Fibroblast of mammary gland (primary cell): ENCODE measurements around the gene ALG14.

Experiments
- DNase-seq: peaks from one replicate; pipeline ENCODE4 v3.0.0-alpha.2; 2010; ENCODE audit warnings: low read depth
- H3K4me3 ChIP-seq: 2 replicates; pipeline ENCODE4 v1.5.1; 2011; ENCODE audit warnings: low read depth, mild to moderate bottlenecking, low read length, moderate library complexity; ENCODE audit not compliant: control insufficient read depth
- TF ChIP-seq, protein P1 (sequence below): conservative IDR thresholded peaks from 2 replicates; pipeline ENCODE4 v1.5.1; 2011; ENCODE audit warnings: low read depth, low read length, inconsistent platforms; ENCODE audit not compliant: control insufficient read depth, insufficient read depth

ALG14 gene

GRCh38 chr1:95086949-95087533, 14.3 kb upstream of the ALG14 start:
- DNase-seq: peak; percentile 96
- TF ChIP-seq, protein P1, sequence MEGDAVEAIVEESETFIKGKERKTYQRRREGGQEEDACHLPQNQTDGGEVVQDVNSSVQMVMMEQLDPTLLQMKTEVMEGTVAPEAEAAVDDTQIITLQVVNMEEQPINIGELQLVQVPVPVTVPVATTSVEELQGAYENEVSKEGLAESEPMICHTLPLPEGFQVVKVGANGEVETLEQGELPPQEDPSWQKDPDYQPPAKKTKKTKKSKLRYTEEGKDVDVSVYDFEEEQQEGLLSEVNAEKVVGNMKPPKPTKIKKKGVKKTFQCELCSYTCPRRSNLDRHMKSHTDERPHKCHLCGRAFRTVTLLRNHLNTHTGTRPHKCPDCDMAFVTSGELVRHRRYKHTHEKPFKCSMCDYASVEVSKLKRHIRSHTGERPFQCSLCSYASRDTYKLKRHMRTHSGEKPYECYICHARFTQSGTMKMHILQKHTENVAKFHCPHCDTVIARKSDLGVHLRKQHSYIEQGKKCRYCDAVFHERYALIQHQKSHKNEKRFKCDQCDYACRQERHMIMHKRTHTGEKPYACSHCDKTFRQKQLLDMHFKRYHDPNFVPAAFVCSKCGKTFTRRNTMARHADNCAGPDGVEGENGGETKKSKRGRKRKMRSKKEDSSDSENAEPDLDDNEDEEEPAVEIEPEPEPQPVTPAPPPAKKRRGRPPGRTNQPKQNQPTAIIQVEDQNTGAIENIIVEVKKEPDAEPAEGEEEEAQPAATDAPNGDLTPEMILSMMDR: no peak
- no peak overlapping the region for H3K4me3 ChIP-seq

DNA sequence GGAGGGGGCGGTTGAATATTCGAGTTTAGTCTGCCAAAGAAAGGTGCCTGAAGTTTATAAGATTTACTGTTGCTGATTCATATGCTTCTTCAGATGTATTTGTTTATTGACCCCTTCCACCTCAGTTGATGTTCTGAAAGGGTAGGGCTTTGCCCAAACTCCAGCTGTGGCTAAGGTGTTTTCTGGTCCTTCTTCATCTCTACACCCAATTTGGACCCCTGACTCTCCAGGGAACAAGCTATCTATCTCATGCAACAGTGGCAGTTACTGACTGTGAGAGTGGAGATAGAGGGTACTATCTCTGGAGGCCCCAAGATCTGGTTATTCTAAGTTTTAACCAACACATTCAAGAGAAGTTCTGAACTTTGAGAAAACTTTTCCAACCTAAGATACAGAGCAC, 12.6 kb upstream of the ALG14 start:
- TF ChIP-seq, protein P1: no peak
- DNase-seq: no peak

DNA sequence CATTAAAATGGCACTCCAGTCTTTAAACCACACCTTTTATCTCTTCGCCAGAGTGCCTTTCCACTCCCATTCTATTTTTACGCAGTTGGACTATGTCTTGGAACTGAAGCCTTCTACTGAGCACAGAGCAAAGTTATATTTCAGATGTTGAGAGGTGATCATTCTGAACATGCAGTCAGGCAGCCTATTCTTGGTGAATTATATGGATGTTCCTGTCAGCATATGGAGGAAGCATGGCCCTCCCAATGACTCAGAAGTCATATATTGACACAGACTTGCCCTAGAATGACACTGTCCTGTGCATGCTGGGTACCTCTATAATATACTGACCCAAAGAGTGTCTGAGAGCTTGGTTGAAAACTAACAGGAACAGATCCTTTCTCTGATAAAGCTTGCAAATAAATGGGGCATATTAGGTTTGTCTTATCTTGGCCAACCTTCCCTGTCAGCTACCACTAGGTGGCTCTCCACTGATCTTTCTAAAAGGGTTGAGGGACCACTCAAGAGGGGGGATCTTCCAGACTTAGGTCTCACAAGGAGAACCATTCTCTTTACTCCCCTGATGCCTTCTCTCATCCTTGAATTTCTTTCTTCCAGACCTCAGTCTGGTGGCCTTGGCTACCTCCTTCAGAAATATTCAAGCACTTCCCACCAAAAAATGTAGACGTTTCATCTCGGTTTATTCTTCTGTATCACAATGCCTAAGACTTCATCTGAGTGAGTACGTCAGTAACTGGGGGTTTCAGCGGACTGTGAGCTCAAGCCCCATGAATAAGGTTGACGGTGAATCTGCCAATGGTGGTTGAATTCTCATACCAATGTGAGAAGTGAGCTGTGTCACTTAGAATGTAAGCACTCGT, 11.8 kb upstream of the ALG14 start:
- H3K4me3 ChIP-seq: no peak overlapping the region
- peak; percentile 55 for DNase-seq
- TF ChIP-seq, protein P1: peak; percentile 70

More for the DNA sequence above, 12.6 kb upstream of the ALG14 start:
- H3K4me3 ChIP-seq: no peak overlapping the region

GRCh38 chr1:95080879-95081278, 8.1 kb upstream of the ALG14 start:
- DNase-seq: no peak
- TF ChIP-seq, protein P1: no peak
- H3K4me3 ChIP-seq: no peak overlapping the region

DNA sequence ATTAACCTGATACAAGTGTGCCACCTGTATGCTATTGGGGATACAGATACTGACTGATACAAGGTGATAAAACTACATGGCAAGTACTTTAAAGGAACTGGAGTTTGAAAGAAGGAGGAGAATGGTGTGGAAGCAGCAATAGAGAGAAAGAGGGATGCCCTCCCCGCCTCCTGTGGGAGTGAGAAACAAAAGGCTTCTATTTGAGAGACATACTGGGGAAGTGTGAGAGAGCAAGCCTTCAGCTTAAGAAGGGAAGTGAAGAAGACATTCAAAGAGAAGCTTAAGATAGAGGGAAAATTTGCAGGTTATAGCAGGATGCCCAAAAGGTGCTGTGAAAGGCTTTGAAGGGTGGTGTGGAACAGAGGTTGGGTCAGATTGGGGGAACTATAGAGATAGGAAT, 7.7 kb upstream of the ALG14 start:
- no peak for DNase-seq
- TF ChIP-seq, protein P1: no peak
- no peak overlapping the region for H3K4me3 ChIP-seq

DNA sequence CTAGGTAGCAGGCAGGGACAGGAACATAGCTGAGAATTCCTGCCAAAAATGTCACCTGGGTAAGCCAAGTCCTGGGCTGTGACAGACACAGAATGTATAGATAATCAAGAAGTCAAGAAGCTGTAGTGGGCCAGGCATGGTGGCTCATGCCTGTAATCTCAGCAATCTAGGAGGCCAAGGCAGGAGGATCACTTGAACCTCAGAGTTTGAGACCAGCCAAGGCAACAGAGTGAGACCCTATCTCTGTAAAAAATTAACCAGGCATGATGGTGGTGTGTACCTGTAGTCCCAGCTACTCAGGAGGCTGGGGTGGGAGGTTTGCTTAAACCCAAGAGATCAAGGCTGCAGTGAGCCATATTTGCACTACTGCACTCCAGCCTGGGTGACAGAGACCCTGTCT, 3.3 kb upstream of the ALG14 start:
- no peak for DNase-seq

More for the DNA sequence above, 3.3 kb upstream of the ALG14 start:
- TF ChIP-seq, protein P1: no peak
- H3K4me3 ChIP-seq: no peak overlapping the region
